Measurements from ENCODE around the gene KANSL1.

DNA sequence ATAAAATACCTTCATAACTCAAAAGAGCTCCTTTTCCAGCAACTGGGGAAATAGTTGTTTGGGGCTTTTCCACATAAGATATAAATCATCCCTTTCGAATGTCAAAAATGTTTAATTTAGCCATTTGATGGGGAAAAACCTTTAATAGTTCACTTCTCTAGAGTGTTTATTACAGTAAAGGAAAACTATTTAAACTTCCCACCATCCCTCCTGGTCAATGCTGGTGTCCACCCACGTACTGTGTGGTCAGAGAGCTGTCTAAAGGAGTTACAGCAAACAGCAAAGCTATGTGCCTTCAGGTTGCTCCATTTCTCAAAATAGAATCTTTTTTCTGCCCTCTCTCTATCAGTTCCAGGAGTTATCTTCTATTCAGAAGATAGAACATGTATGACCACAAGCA is 33.5 kb downstream of the KANSL1 start:
- TF ChIP-seq ZFP30 (CRISPR knock-in tag; IDR thresholded peaks at IDR 0.05) (no peak), ESRRG (CRISPR knock-in tag; IDR thresholded peaks at IDR 0.05) (no peak), TOX (CRISPR knock-in tag; IDR thresholded peaks at IDR 0.05; ENCODE audit: borderline replicate concordance) (no peak), PPARA (CRISPR knock-in tag; IDR thresholded peaks at IDR 0.05; ENCODE audit: borderline replicate concordance) (no peak)
- TF ChIP-seq, protein P1, sequence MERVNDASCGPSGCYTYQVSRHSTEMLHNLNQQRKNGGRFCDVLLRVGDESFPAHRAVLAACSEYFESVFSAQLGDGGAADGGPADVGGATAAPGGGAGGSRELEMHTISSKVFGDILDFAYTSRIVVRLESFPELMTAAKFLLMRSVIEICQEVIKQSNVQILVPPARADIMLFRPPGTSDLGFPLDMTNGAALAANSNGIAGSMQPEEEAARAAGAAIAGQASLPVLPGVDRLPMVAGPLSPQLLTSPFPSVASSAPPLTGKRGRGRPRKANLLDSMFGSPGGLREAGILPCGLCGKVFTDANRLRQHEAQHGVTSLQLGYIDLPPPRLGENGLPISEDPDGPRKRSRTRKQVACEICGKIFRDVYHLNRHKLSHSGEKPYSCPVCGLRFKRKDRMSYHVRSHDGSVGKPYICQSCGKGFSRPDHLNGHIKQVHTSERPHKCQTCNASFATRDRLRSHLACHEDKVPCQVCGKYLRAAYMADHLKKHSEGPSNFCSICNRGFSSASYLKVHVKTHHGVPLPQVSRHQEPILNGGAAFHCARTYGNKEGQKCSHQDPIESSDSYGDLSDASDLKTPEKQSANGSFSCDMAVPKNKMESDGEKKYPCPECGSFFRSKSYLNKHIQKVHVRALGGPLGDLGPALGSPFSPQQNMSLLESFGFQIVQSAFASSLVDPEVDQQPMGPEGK (CRISPR knock-in tag; IDR thresholded peaks at IDR 0.05; ENCODE audit: borderline replicate concordance) = no peak
- TF ChIP-seq, protein P2, sequence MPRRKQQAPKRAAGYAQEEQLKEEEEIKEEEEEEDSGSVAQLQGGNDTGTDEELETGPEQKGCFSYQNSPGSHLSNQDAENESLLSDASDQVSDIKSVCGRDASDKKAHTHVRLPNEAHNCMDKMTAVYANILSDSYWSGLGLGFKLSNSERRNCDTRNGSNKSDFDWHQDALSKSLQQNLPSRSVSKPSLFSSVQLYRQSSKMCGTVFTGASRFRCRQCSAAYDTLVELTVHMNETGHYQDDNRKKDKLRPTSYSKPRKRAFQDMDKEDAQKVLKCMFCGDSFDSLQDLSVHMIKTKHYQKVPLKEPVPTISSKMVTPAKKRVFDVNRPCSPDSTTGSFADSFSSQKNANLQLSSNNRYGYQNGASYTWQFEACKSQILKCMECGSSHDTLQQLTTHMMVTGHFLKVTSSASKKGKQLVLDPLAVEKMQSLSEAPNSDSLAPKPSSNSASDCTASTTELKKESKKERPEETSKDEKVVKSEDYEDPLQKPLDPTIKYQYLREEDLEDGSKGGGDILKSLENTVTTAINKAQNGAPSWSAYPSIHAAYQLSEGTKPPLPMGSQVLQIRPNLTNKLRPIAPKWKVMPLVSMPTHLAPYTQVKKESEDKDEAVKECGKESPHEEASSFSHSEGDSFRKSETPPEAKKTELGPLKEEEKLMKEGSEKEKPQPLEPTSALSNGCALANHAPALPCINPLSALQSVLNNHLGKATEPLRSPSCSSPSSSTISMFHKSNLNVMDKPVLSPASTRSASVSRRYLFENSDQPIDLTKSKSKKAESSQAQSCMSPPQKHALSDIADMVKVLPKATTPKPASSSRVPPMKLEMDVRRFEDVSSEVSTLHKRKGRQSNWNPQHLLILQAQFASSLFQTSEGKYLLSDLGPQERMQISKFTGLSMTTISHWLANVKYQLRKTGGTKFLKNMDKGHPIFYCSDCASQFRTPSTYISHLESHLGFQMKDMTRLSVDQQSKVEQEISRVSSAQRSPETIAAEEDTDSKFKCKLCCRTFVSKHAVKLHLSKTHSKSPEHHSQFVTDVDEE (CRISPR knock-in tag; IDR thresholded peaks at IDR 0.05) = no peak
